GM23338 (cell line): ENCODE measurements around the gene LRBA. TPM values are rescaled to one million over a fixed set of nuclear protein-coding genes. Genes with fewer than 3 reads are reported as not detected.

ENCODE experiments used
- ATAC-seq: fragments of 200-7000 bp; cut with Tn5 transposase; 3 replicates; pipeline ENCODE4 v1.9.1; 2020
- DNase-seq: peaks from one replicate; pipeline ENCODE4 v3.0.0-alpha.2; 2015; ENCODE audit warnings: low spot score
- H2AFZ ChIP-seq: fragments of 200-600 bp; sonication (generic); 2 replicates; pipeline ENCODE4 v1.8.0; 2016; ENCODE audit warnings: antibody characterized with exemption, mild to moderate bottlenecking, moderate library complexity
- H3F3A ChIP-seq: fragments of 200-600 bp; sonication (generic); replicated peaks from 2 replicates; pipeline ENCODE4 v1.8.0; 2017; ENCODE audit warnings: antibody characterized with exemption, mixed run types, low read depth
- H3K27ac ChIP-seq: fragments of 200-600 bp; sonication (generic); 2 replicates; pipeline ENCODE4 v1.6.1; 2016; ENCODE audit warnings: low read depth
- H3K27me3 ChIP-seq: fragments of 200-600 bp; sonication (generic); 2 replicates; pipeline ENCODE4 v1.8.0; 2016; ENCODE audit warnings: mild to moderate bottlenecking, mixed run types, moderate library complexity; ENCODE audit not compliant: insufficient read depth
- H3K36me3 ChIP-seq: fragments of 200-600 bp; sonication (generic); 2 replicates; pipeline ENCODE4 v1.8.0; 2016; ENCODE audit warnings: mild to moderate bottlenecking; ENCODE audit not compliant: insufficient read depth
- H3K4me1 ChIP-seq: fragments of 200-600 bp; sonication (generic); 2 replicates; pipeline ENCODE4 v1.8.0; 2016; ENCODE audit warnings: mild to moderate bottlenecking, moderate library complexity; ENCODE audit not compliant: insufficient read depth
- H3K4me2 ChIP-seq: fragments of 200-600 bp; sonication (generic); 2 replicates; pipeline ENCODE4 v1.7.1; 2017; ENCODE audit warnings: mixed run types
- H3K4me3 ChIP-seq: fragments of 200-600 bp; sonication (generic); 2 replicates; pipeline ENCODE4 v1.6.1; 2016; ENCODE audit warnings: mixed run types
- H3K79me2 ChIP-seq: fragments of 200-600 bp; sonication (generic); replicated peaks from 2 replicates; pipeline ENCODE4 v1.8.0; 2017; ENCODE audit warnings: mild to moderate bottlenecking; ENCODE audit not compliant: insufficient read depth
- H3K9me2 ChIP-seq: fragments of 200-600 bp; sonication (generic); 2 replicates; pipeline ENCODE4 v1.8.0; 2017; ENCODE audit not compliant: insufficient read depth
- H4K20me1 ChIP-seq: fragments of 200-600 bp; sonication (generic); replicated peaks from 2 replicates; pipeline ENCODE4 v1.8.0; 2017; ENCODE audit warnings: mild to moderate bottlenecking; ENCODE audit not compliant: insufficient read depth
- H3K27ac Mint-ChIP-seq: 2 replicates; pipeline ENCODE4 v1.8.0; 2020; ENCODE audit warnings: inconsistent platforms, mild to moderate bottlenecking, moderate library complexity, mixed read lengths
- H3K27me3 Mint-ChIP-seq: 3 replicates; pipeline ENCODE4 v1.8.0; 2022; ENCODE audit warnings: low read depth, mild to moderate bottlenecking, moderate library complexity, mixed read lengths, inconsistent platforms; ENCODE audit not compliant: insufficient read depth, poor library complexity
- H3K36me3 Mint-ChIP-seq: 3 replicates; pipeline ENCODE4 v1.8.0; 2021; ENCODE audit warnings: low read depth, mild to moderate bottlenecking, inconsistent platforms, moderate library complexity, mixed read lengths
- H3K4me1 Mint-ChIP-seq: 3 replicates; pipeline ENCODE4 v1.8.0; 2020; ENCODE audit warnings: mild to moderate bottlenecking, inconsistent platforms, mixed read lengths
- H3K4me3 Mint-ChIP-seq: 3 replicates; pipeline ENCODE4 v1.8.0; 2021; ENCODE audit warnings: moderate library complexity, mild to moderate bottlenecking, inconsistent platforms, mixed read lengths
- H3K9me3 Mint-ChIP-seq: 3 replicates; pipeline ENCODE4 v1.8.0; 2020; ENCODE audit warnings: moderate library complexity, mild to moderate bottlenecking, inconsistent platforms, mixed read lengths
- CREB1 ChIP-seq: fragments of 250-450 bp; sonication (Bioruptor Pico); IDR thresholded peaks from 2 replicates; pipeline ENCODE4 v1.5.0; 2020; ENCODE audit warnings: low read depth, mild to moderate bottlenecking, moderate library complexity
- ETS1 ChIP-seq: IDR thresholded peaks from 2 replicates; pipeline ENCODE4 v1.6.1; 2016; ENCODE audit warnings: antibody characterized with exemption
- EZH2 ChIP-seq: fragments of 200-600 bp; sonication (generic); IDR thresholded peaks from one replicate; pipeline ENCODE4 v1.8.0; 2017; ENCODE audit warnings: antibody characterized with exemption, mild to moderate bottlenecking, low read depth; ENCODE audit not compliant: unreplicated experiment
- NANOG ChIP-seq: IDR thresholded peaks from 2 replicates; pipeline ENCODE4 v1.6.1; 2016; ENCODE audit warnings: antibody characterized with exemption, borderline replicate concordance
- REST ChIP-seq: IDR thresholded peaks from one replicate; pipeline ENCODE4 v1.6.1; 2018; ENCODE audit warnings: antibody characterized with exemption; ENCODE audit not compliant: unreplicated experiment
- STAT1 ChIP-seq: IDR thresholded peaks from one replicate; pipeline ENCODE4 v1.6.1; 2016; ENCODE audit warnings: antibody characterized with exemption; ENCODE audit not compliant: unreplicated experiment
- ZNF114 ChIP-seq: fragments of 250-450 bp; sonication (Bioruptor Pico); IDR thresholded peaks from 2 replicates; pipeline ENCODE4 v1.5.0; 2020; ENCODE audit warnings: mild to moderate bottlenecking, moderate library complexity
- ZNF331 ChIP-seq: fragments of 250-450 bp; sonication (Bioruptor Pico); IDR thresholded peaks from 2 replicates; pipeline ENCODE4 v1.5.0; 2020; ENCODE audit warnings: low read depth, mild to moderate bottlenecking, moderate library complexity
- polyA plus RNA-seq: library from polyadenylated mRNA; unstranded; fragments of >200 nt; fragmentation: Nextera tagmentation; extraction: Ambion mirVana; gene quantifications from 2 replicates; pipeline ENCODE4 v1.2.1, GENCODE V29; 2016
- total RNA-seq: library from RNA; depleted of rRNA; stranded (reverse); fragments of >200 nt; shearing (Covaris generic); gene quantifications from 2 replicates; pipeline ENCODE4 v1.2.3, GENCODE V29; 2014

LRBA gene
- total and polyA plus RNA-seq, 2 experiments from 2014 or later = 23.3 to 126 TPM

GRCh38 chr4:150641612-150642011, 373.5 kb downstream of the LRBA start:
- no peak overlapping the region for H3K4me2 ChIP-seq
- no peak overlapping the region for H2AFZ ChIP-seq
- TF ChIP-seq REST (no peak), STAT1 (no peak), ZNF114 (CRISPR knock-in tag) (no peak), CREB1 (CRISPR knock-in tag) (no peak), NANOG (no peak), ZNF331 (no peak), ETS1 (no peak)
- no peaks in the 10 kb centered on the region for H3K9me2 ChIP-seq
- peaks cover 2% of the 10 kb centered on the region; the same call in 1 of the 3 replicates for H3K4me1 Mint-ChIP-seq
- H3K4me3 ChIP-seq = no peak overlapping the region
- no peak for ATAC-seq
- 0 out of 2 replicates have a peak, but pooled peaks cover 4% of the 10 kb centered on the region for H4K20me1 ChIP-seq
- no peak overlapping the region for H3K27ac Mint-ChIP-seq
- H3K36me3 ChIP-seq = no peaks in the 10 kb centered on the region
- no peak for DNase-seq
- H3K36me3 Mint-ChIP-seq = no peaks in the 10 kb centered on the region; the same call in 1 of the 3 replicates
- H3K4me3 Mint-ChIP-seq = no peak overlapping the region
- no peaks in the 10 kb centered on the region for H3F3A ChIP-seq
- no peaks in the 10 kb centered on the region for H3K27me3 Mint-ChIP-seq
- H3K27me3 ChIP-seq = no peaks in the 10 kb centered on the region
- H3K4me1 ChIP-seq = no peaks in the 10 kb centered on the region
- H3K9me3 Mint-ChIP-seq = no peaks in the 10 kb centered on the region
- H3K27ac ChIP-seq = no peak overlapping the region
- no peaks in the 10 kb centered on the region for H3K79me2 ChIP-seq

- Histone ChIP-seq H3K4me1 (no peaks in the 10 kb centered on the region), H3K36me3 (no peaks in the 10 kb centered on the region), H3K27me3 (no peaks in the 10 kb centered on the region), H3K27ac (no peak overlapping the region), H2AFZ (no peak overlapping the region), H4K20me1 (peaks cover 4% of the 10 kb centered on the region; the same call in 1 of the 2 replicates), H3K4me2 (no peak overlapping the region), H3F3A (no peaks in the 10 kb centered on the region), H3K4me3 (no peak overlapping the region), H3K79me2 (no peaks in the 10 kb centered on the region), H3K9me2 (no peaks in the 10 kb centered on the region; the same call in 1 of the 2 replicates)
- no peak for ATAC-seq
- H3K27me3 Mint-ChIP-seq = no peaks in the 10 kb centered on the region
- H3K4me3 Mint-ChIP-seq = no peak overlapping the region
- no peak overlapping the region for H3K27ac Mint-ChIP-seq
- H3K9me3 Mint-ChIP-seq = no peaks in the 10 kb centered on the region; the same call in 2 of the 3 replicates
- no peak for DNase-seq
- no peaks in the 10 kb centered on the region for H3K4me1 Mint-ChIP-seq
- TF ChIP-seq ETS1 (no peak), ZNF331 (no peak), CREB1 (CRISPR knock-in tag) (no peak), EZH2 (no peak), REST (no peak)
- no peaks in the 10 kb centered on the region for H3K36me3 Mint-ChIP-seq
Observed at GRCh38 chr4:150632639-150633038, 382.4 kb downstream of the LRBA start.
